GM12864 (cell line): ENCODE data around the gene ARHGAP35.

ENCODE experiments used
- DNase-seq: peaks from one replicate; pipeline ENCODE4 v3.0.0-alpha.2; 2011; ENCODE audit warnings: low read depth
- H3K4me3 ChIP-seq: 2 replicates; pipeline ENCODE4 v1.5.1; 2011; ENCODE audit warnings: mild to moderate bottlenecking, low read depth, low read length, control low read depth
- CTCF ChIP-seq: IDR thresholded peaks from 2 replicates; pipeline ENCODE4 v1.5.1; 2011; ENCODE audit warnings: low read depth, mild to moderate bottlenecking, moderate library complexity, low read length, control low read depth, inconsistent platforms; ENCODE audit errors: missing control alignments

The ARHGAP35 gene

GRCh38 chr19:46892252-46893179 lies 31.7 kb downstream of the ARHGAP35 start:
- H3K4me3 ChIP-seq = no peak overlapping the region
- DNase-seq = no peak
- TF ChIP-seq CTCF = no peak

- DNase-seq = no peak
- no peak overlapping the region for H3K4me3 ChIP-seq
- TF ChIP-seq CTCF = no peak
Measured at GRCh38 chr19:46896076-46896794, 35.4 kb downstream of the ARHGAP35 start.

- no peak overlapping the region for H3K4me3 ChIP-seq
- DNase-seq = no peak
- no peak for TF ChIP-seq CTCF
Measured at GRCh38 chr19:46898731-46899130, 37.9 kb downstream of the ARHGAP35 start.

GRCh38 chr19:46900341-46900740 lies 39.5 kb downstream of the ARHGAP35 start:
- H3K4me3 ChIP-seq = no peak overlapping the region
- no peak for TF ChIP-seq CTCF
- no peak for DNase-seq

GRCh38 chr19:46901701-46902401 lies 41.1 kb downstream of the ARHGAP35 start:
- no peak for DNase-seq
- no peak overlapping the region for H3K4me3 ChIP-seq
- no peak for TF ChIP-seq CTCF

GRCh38 chr19:46902402-46902766 lies 41.6 kb downstream of the ARHGAP35 start:
- TF ChIP-seq CTCF = no peak
- DNase-seq = no peak
- H3K4me3 ChIP-seq = no peak overlapping the region
